RPMI7951 (cell line): ENCODE measurements around the gene PDCD1LG2. TPM values are rescaled to one million over a fixed set of nuclear protein-coding genes. Genes with fewer than 3 reads are reported as not detected.
"Not testable (repeated sequence)": the region's sequence is repeated elsewhere in the genome, so short reads cannot be mapped to it uniquely, and the experiment has no call there.

ENCODE experiments used
- DNase-seq: peaks from one replicate; pipeline ENCODE4 v3.0.0-alpha.2; 2012; ENCODE audit warnings: low read depth
- total RNA-seq: library from RNA; depleted of rRNA; stranded (reverse); fragments of >200 nt; shearing (Covaris generic); gene quantifications from 2 replicates; pipeline ENCODE4 v1.2.3, GENCODE V29; 2014

PDCD1LG2 gene
- total RNA-seq, 1 experiment from 2014 or later: 16.2 TPM

GRCh38 chr9:5566054-5566618, 55.8 kb downstream of the PDCD1LG2 start:
- no peak for DNase-seq

- no peak for DNase-seq
Measured at GRCh38 chr9:5568868-5569267, 58.5 kb downstream of the PDCD1LG2 start.

GRCh38 chr9:5569409-5569808, 59.1 kb downstream of the PDCD1LG2 start:
- no peak for DNase-seq

GRCh38 chr9:5569891-5570290, 59.6 kb downstream of the PDCD1LG2 start:
- DNase-seq: no peak

GRCh38 chr9:5571629-5572232, 61.4 kb downstream of the PDCD1LG2 start:
- DNase-seq: no peak

GRCh38 chr9:5574097-5574496, 63.8 kb downstream of the PDCD1LG2 start:
- no peak for DNase-seq

- DNase-seq: no peak
Measured at GRCh38 chr9:5575000-5575399, 64.7 kb downstream of the PDCD1LG2 start.

- DNase-seq: no peak
Measured at GRCh38 chr9:5577225-5577624, 66.9 kb downstream of the PDCD1LG2 start.

- DNase-seq: no peak
Measured at GRCh38 chr9:5578018-5578697, 67.8 kb downstream of the PDCD1LG2 start.

- no peak for DNase-seq
Measured at GRCh38 chr9:5578698-5579085, 68.4 kb downstream of the PDCD1LG2 start.

- DNase-seq: no peak
Measured at GRCh38 chr9:5579881-5580280, 69.5 kb downstream of the PDCD1LG2 start.

- DNase-seq: no peak
Measured at GRCh38 chr9:5580650-5581049, 70.3 kb downstream of the PDCD1LG2 start.

GRCh38 chr9:5581706-5582105, 71.4 kb downstream of the PDCD1LG2 start:
- not testable (repeated sequence) for DNase-seq

GRCh38 chr9:5582835-5583195, 72.5 kb downstream of the PDCD1LG2 start:
- peak; percentile 66 for DNase-seq

- DNase-seq: peak; percentile 10
Measured at GRCh38 chr9:5586391-5586802, 76.1 kb downstream of the PDCD1LG2 start.

GRCh38 chr9:5587024-5587423, 76.7 kb downstream of the PDCD1LG2 start:
- peak; percentile 68 for DNase-seq

- no peak for DNase-seq
Measured at GRCh38 chr9:5592231-5592630, 81.9 kb downstream of the PDCD1LG2 start.

GRCh38 chr9:5592904-5593303, 82.6 kb downstream of the PDCD1LG2 start:
- DNase-seq: no peak

GRCh38 chr9:5593904-5594303, 83.6 kb downstream of the PDCD1LG2 start:
- no peak for DNase-seq

- DNase-seq: no peak
Measured at GRCh38 chr9:5596173-5596572, 85.8 kb downstream of the PDCD1LG2 start.

- peak; percentile 35 for DNase-seq
Measured at GRCh38 chr9:5608298-5609225, 98.2 kb downstream of the PDCD1LG2 start.

GRCh38 chr9:5609226-5609596, 98.9 kb downstream of the PDCD1LG2 start:
- DNase-seq: no peak
